Stimulated activated CD8-positive, alpha-beta memory T cell treated with anti-CD3 and anti-CD28 coated beads, Interleukin-15, amount 100 ng/mL, for 24 hours (primary cell): ENCODE results near the gene NPY2R.

ENCODE experiments used
- DNase-seq: peaks from one replicate; pipeline ENCODE4 v3.0.0-alpha.2; 2020; ENCODE audit warnings: low read depth

Gene NPY2R

GRCh38 chr4:155249016-155249566, 40.7 kb downstream of the NPY2R start:
- DNase-seq, result no peak

- no peak for DNase-seq
Measured at GRCh38 chr4:155252327-155252726, 43.9 kb downstream of the NPY2R start.

- no peak for DNase-seq
Measured at GRCh38 chr4:155263480-155263879, 55.0 kb downstream of the NPY2R start.

- DNase-seq, result no peak
Measured at GRCh38 chr4:155265113-155265512, 56.7 kb downstream of the NPY2R start.
